ENCODE data around the gene LRRN4CL.
"Not testable (repeated sequence)": the region's sequence is repeated elsewhere in the genome, so short reads cannot be mapped to it uniquely, and the experiment has no call there.

LRRN4CL gene

DNA sequence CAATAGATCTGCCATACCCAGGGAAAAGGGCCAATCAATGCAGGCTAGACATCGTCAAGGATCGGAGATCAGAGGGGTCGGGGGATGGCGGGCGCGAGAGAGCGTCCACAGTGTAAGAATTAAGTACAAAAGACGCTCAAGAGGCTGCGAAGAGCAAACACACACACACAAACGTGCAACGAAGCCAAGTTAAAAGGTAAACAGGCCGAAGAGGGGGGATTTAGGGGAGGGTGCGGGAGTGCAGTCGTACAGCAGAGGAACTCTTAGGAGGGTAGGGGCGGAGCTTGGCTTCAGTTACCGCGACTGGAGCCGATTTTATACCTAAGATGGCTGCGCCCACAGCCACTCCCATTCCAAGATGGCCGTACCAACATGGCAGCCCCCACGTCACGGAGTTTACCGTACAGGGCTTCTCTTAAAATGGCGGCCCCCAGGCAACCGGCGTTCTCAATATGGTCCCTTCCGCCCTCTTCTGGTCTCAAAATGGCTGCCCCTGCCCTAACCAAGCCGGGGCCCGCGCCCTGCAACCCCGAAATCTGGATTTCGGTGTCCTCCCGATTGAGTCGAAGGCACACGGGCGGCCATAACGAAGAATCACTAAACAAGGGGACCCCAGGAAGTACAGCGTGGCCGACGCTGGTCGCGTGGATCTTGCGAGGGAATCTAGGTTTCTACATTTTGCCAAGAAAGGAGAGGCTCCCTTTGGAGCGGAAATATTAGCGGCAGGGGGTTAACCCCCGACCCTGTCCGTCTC, 20.1 kb upstream of the LRRN4CL start:
- peak; percentile 97 for DNase-seq

- DNase-seq = peak; percentile 82
These were observed 19.5 kb upstream of the LRRN4CL start for GRCh38 chr11:62708793-62709192.

- DNase-seq = no peak
These were observed 19.1 kb upstream of the LRRN4CL start for GRCh38 chr11:62708392-62708791.

- DNase-seq = no peak
These were observed 18.0 kb upstream of the LRRN4CL start, which contains the start of the genes BSCL2 and GNG3 for GRCh38 chr11:62707277-62707861. TSS of gene BSCL2 (minus strand) at chr11:62707424. CDS start at chr11:62707195, 229 bp downstream. TSS of gene GNG3 (plus strand) at chr11:62707676. CDS start at chr11:62708296, 620 bp downstream.

DNA sequence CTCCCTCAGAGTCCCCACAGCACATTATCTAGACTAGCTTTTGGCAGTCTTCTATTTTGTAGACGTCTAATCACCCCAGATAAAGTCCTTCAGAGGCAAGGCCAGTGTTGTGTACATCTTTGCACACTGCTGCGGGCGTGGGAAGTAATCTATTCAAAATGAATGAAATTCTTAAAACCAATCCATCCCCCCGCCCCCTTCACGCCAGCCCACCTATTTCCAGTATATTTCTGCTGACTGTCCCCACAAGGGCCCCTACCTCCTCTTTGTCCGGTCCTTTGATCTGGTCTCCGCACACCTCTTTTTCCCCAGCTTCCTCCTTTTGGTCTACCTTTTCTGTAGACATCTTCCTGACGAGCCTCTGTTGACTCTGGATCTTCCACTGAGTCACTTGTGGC, 17.5 kb upstream of the LRRN4CL start:
- no peak for DNase-seq

DNA sequence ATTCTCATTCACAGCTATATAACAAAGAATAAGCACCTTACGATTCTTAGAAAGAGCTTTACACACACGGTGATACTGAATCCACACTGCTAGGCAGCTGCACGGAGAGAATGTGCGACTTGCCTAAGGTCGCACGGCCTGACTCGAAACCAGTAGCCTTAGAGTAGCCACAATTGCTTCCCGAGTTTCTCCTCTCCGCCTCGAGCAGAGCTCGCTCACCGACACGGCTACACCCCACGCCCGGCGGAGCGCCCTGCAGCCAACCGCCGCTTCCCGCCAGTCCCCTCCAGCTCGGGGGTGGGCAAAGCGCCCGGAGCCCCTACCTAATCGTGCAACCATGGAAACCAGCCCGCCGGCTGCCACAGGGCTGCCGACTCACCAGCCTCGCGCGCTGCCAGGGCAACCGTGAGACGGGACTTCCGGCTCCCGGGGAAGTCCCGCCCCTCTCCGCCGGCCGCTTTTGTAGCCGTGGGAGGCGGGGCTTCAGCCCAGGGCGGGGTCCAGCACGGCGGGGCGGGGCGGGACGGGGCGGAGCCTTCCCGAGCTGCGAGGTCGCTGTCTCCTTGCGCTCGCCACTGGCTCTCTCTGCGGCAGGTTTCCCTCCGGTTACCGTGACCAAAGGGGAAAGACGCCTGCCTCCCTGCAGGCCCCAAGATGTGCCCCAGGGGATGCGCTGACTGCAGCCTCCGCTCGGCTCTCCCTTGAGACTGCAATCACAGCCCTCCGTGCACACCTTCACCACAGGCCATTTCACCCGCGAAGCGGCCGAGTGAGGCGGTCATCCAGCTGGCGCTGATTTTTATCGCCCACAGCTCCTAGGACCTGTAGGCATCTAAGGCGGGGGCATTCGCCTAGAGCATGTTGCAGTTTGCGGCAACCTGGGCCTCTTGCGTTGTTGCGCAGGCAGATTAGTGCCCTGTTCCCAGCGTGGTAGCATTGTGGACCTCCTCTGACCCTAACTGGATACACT, 16.8 kb upstream of the LRRN4CL start:
- peak; percentile 86 for DNase-seq

GRCh38 chr11:62705413-62705812, 16.1 kb upstream of the LRRN4CL start:
- peak; percentile 22 for DNase-seq

DNA sequence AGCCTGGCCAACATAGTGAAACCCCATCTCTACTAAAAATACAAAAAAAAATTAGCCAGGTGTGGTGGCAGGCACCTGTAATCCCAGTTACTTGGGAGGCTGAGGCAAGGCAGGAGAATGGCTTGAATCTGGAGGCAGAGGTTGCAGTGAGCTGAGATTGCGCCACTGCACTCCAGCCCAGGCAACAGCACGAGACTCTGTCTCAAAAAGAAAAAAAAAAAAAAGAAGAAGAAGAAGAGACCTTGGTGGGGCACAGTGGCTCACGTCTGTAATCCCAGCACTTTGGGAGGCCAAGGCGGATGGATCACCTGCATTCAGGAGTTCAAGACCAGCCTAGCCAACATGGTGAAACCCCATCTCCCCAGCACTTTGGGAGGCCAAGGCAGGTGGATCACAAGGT, 14.6 kb upstream of the LRRN4CL start:
- not testable (repeated sequence) for DNase-seq

DNA sequence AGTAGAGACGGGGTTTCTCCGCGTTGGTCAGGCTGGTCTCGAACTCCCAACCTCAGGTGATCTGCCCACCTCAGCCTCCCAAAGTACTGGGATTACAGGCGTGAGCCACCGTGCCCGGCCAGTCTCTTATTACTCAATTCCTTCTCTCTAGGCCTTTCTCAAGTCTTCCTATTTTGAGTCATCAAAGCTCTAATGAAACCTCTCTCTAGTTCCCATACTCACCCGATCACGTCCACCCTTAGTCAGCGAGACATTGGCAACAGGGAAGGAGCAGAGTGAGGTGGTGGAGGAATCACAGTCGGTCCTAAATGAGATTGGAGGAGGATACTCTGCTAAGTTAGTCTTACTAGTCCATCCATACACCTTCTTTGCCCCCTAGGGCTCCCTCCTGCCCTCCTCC, 12.9 kb upstream of the LRRN4CL start:
- DNase-seq = no peak

DNA sequence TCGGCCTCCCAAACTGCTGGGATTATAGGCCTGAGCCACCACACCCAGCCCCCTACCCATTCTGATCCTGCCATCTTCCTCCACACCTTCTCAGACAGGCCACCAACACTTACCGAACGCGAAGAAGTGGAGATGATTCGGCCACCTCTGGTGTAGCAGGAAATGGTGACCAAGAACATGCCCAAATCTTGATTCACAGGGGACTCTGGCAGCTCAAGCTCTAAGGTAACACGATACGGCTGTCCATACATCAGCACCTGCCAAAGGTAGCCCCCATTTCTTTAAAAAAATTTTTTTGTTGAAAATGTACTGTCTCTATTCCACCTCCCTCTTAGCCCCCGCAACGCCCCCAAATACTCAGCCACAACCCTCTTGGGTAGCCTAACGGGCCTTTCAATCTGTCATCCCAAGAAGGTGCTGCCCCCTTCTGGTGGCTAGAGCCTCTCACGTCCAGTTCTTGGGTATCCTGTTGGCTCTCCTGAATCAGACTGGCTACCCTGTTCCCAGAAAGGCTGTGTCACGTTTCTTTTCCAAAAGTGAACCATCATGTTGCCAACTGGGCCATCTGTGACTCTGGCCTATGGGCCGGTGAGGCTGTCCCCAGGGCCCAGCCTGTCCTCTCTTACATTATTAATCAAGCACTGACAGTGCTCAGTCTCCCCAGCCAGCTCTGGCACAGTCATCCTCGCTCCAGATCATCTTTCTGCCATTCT, 5.3 kb upstream of the LRRN4CL start:
- DNase-seq = peak; percentile 79

- DNase-seq = not testable (repeated sequence)
These were observed 4.3 kb upstream of the LRRN4CL start for GRCh38 chr11:62693624-62694023.

DNA sequence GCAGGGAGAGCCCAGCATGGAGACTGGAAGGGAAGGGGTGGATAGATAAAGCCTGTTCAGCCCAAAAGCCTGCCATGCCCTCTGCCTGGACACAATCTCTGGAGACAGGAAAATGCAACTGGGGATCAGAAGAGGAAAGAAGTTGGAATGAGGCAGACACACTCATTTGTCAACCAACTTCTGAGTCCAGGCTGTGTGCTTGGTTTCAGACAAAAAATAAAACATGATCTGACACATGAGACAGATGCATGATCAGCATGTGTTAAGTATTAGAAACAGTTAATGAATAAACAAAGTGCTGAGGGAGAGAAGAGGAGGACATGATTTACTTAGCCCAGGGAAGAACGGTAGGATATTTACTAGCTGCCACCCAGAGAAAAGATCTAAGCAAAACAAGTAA, 839 bp downstream of the LRRN4CL start:
- no peak for DNase-seq

GRCh38 chr11:62687508-62688396, 1.6 kb downstream of the LRRN4CL start:
- DNase-seq = no peak

DNA sequence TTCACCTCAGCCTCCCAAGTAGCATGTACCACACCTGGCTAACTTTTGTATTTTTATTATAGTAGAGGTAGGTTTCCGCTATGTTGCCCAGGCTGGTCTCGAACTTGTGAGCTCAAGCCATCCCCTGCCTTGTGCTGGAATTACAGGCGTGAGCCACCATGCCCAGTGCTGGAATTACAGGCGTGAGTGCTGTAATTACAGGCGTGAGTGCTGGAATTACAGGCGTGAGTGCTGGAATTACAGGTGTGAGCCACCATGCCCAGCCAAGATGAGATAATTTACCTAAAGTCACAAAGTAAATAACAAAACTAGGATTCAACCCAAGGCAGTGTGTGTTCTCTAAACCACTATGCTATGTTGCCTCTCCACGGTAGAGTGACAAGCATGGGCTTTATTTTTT, 6.8 kb downstream of the LRRN4CL start:
- DNase-seq = no peak

GRCh38 chr11:62680825-62681240, 8.5 kb downstream of the LRRN4CL start:
- DNase-seq = peak; percentile 71

- DNase-seq = peak; percentile 85
These were observed 10.3 kb downstream of the LRRN4CL start, which contains the start of gene UBXN1 for GRCh38 chr11:62678770-62679696. TSS of gene UBXN1 (minus strand) at chr11:62679073. CDS start at chr11:62678923, 150 bp downstream.

DNA sequence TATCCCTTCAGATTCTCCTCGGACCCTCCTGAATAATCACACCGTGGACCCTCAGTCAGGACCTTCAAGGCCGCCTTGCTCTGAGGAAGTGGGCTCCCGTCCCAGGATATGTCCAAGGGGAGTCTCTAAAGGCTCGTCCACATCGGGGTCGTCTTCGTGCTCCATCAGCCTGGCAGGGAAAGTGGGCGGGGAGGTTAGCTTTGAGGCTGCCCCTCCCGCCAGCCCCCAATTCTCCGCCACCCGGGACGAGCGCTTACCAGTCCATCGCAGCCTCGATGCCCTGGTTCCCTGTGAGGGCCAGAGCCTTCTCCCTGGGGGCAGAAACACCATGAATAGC, 10.9 kb downstream of the LRRN4CL start:
- DNase-seq = no peak

DNA sequence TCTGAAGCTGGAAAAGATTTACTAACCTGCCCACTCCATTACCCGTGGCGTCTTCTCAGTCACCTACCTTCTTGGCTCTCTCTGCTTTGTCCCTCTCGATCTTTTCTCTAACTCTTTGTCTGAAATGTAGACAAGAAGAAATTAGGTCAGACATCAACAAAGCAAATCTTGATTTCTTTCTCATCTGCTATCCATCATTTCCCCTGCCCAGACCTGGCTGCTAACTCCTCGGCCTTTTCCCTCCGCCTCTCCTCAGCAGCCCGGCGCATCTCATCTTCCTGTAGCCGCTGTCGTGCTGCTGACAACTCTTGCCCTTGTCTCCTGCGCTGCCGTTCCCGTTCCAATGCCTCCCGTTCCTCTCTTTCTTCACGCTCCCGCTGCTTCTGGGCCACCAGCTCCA, 11.6 kb downstream of the LRRN4CL start:
- DNase-seq = no peak

DNA sequence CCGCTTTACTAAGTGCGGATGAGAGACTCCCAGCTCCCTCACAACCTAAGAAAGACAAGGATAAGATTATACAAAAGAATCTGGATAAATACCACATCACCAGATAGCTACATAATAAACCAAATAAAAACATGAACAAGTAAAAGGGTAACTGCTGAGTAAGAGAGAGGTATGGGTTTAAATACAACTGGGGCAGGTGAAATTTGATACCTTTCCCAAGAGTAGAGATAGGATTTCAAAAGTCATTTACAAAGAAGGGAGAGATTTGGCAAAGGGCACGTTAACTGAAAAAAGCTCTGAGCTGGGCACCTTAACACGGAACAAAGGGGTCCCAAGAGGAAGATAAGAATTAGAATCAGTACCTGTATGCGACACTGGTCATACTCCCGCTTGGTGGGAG, 12.2 kb downstream of the LRRN4CL start:
- no peak for DNase-seq

GRCh38 chr11:62676698-62677097, 12.6 kb downstream of the LRRN4CL start:
- DNase-seq = no peak
